Hepatocyte (in vitro differentiated cells): ENCODE measurements around the gene HERC3. TPM values are rescaled to one million over a fixed set of nuclear protein-coding genes. Genes with fewer than 3 reads are reported as not detected.

Experiments
- DNase-seq: peaks from one replicate; pipeline ENCODE4 v3.0.0-alpha.2; 2016; ENCODE audit warnings: low spot score
- H2AFZ ChIP-seq: fragments of 200-600 bp; sonication (generic); 2 replicates; pipeline ENCODE4 v1.6.0; 2016; ENCODE audit warnings: antibody characterized with exemption, mild to moderate bottlenecking
- H3K27ac ChIP-seq: fragments of 200-600 bp; sonication (generic); 2 replicates; pipeline ENCODE4 v1.5.1; 2016; ENCODE audit warnings: mild to moderate bottlenecking
- H3K27me3 ChIP-seq: fragments of 200-600 bp; sonication (generic); 2 replicates; pipeline ENCODE4 v1.6.1; 2016
- H3K36me3 ChIP-seq: fragments of 200-600 bp; sonication (generic); replicated peaks from 2 replicates; pipeline ENCODE4 v1.5.1; 2016; ENCODE audit warnings: low read depth; ENCODE audit not compliant: insufficient read depth
- H3K4me1 ChIP-seq: fragments of 200-600 bp; sonication (generic); 2 replicates; pipeline ENCODE4 v1.5.1; 2016; ENCODE audit warnings: mild to moderate bottlenecking, moderate library complexity; ENCODE audit not compliant: insufficient read depth
- H3K4me2 ChIP-seq: fragments of 200-600 bp; sonication (generic); 2 replicates; pipeline ENCODE4 v1.6.0; 2016
- H3K4me3 ChIP-seq: fragments of 200-600 bp; sonication (generic); 2 replicates; pipeline ENCODE4 v1.5.1; 2016; ENCODE audit warnings: mild to moderate bottlenecking
- H3K79me2 ChIP-seq: fragments of 200-600 bp; sonication (generic); 2 replicates; pipeline ENCODE4 v1.6.0; 2017; ENCODE audit warnings: mild to moderate bottlenecking
- H3K9me2 ChIP-seq: fragments of 200-600 bp; sonication (generic); replicated peaks from 2 replicates; pipeline ENCODE4 v1.6.0; 2017; ENCODE audit warnings: mild to moderate bottlenecking; ENCODE audit not compliant: insufficient read depth
- H3K9me3 ChIP-seq: fragments of 200-600 bp; sonication (generic); 2 replicates; pipeline ENCODE4 v1.5.1; 2016; ENCODE audit warnings: low read depth, mild to moderate bottlenecking
- H4K20me1 ChIP-seq: fragments of 200-600 bp; sonication (generic); 2 replicates; pipeline ENCODE4 v1.6.0; 2016; ENCODE audit warnings: mild to moderate bottlenecking; ENCODE audit not compliant: insufficient read depth, poor library complexity, severe bottlenecking
- EZH2 ChIP-seq: fragments of 200-600 bp; sonication (generic); IDR thresholded peaks from 2 replicates; pipeline ENCODE4 v1.6.1; 2016; ENCODE audit warnings: antibody characterized with exemption, mild to moderate bottlenecking, borderline replicate concordance
- EZH2phosphoT487 ChIP-seq: fragments of 200-600 bp; sonication (generic); IDR thresholded peaks from one replicate; pipeline ENCODE4 v1.6.1; 2018; ENCODE audit warnings: antibody characterized with exemption, mild to moderate bottlenecking, low read depth, moderate library complexity; ENCODE audit not compliant: unreplicated experiment, severe bottlenecking
- WGBS: methylation state at CpG from one replicate; pipeline ENCODE4 v1.1.6; 2016; ENCODE audit warnings: low lambda C conversion rate; ENCODE audit errors: missing lambda C conversion rate; 5-methylcytosine and 5-hydroxymethylcytosine counted together
- polyA plus RNA-seq: library from polyadenylated mRNA; unstranded; fragments of >200 nt; fragmentation: Nextera tagmentation; extraction: Ambion mirVana; gene quantifications from 2 replicates; pipeline ENCODE4 v1.2.1, GENCODE V29; 2016
- total RNA-seq: library from RNA; depleted of rRNA; stranded (reverse); fragments of >200 nt; gene quantifications from 2 replicates; pipeline ENCODE4 v1.2.3, GENCODE V29; 2014
- TF ChIP-seq, protein P1 (sequence below): fragments of 200-600 bp; sonication (generic); IDR thresholded peaks from 2 replicates; pipeline ENCODE4 v1.5.1; 2016; ENCODE audit warnings: antibody characterized with exemption, mild to moderate bottlenecking; ENCODE audit not compliant: poor library complexity

HERC3 gene
- total and polyA plus RNA-seq, 2 experiments from 2014 or later = 8.6 to 13.2 TPM

DNA sequence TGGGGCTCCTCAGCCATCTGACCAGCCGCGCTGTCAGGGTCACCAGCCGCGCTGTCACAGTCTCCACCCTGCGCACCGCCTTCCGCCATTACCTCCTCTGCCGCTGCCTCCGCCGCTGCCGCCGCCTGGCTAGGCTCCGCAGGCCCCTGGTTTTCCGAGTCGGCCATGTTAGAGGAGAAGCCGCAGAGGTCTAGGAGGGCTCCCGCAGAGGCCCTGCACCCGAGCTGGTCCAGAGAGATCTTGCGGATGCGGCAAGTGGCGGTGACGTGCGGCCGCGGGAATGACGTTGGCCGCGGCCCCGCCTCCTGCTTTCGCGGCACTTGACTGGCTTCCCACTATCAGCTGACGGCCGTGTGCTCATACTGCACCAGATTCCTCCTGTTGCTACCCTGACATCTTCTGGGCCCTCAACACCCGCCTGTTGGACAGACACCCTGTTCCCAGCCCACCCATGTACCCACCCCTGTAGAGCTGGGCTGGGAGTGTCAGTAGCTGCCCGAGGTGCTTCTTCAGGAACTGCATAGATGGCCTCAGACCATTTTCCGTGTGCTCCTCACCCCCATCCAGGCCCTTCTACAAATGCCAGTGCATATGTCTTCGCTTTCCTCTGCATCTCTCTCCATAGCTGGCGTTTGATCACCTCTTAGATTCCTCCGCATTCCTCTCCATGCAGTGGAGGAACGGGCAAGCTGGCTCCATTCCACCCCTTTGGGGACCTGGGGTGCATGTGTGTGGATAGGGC lies 105.5 kb downstream of the HERC3 start, which contains the start of gene NAP1L5:
NAP1L5 (minus strand) TSS at position 242 of the 742 bp plus-strand sequence; CDS start at position 167, 75 bp downstream.
- H3K27ac ChIP-seq = peak within 1 kb of the TSS; percentile 51
- 69% methylated on average over 37 of the region's 40 CpGs for WGBS
- TF ChIP-seq EZH2 (no peak), EZH2phosphoT487 (no peak)
- TF ChIP-seq, protein P1, sequence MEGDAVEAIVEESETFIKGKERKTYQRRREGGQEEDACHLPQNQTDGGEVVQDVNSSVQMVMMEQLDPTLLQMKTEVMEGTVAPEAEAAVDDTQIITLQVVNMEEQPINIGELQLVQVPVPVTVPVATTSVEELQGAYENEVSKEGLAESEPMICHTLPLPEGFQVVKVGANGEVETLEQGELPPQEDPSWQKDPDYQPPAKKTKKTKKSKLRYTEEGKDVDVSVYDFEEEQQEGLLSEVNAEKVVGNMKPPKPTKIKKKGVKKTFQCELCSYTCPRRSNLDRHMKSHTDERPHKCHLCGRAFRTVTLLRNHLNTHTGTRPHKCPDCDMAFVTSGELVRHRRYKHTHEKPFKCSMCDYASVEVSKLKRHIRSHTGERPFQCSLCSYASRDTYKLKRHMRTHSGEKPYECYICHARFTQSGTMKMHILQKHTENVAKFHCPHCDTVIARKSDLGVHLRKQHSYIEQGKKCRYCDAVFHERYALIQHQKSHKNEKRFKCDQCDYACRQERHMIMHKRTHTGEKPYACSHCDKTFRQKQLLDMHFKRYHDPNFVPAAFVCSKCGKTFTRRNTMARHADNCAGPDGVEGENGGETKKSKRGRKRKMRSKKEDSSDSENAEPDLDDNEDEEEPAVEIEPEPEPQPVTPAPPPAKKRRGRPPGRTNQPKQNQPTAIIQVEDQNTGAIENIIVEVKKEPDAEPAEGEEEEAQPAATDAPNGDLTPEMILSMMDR = no peak

DNA sequence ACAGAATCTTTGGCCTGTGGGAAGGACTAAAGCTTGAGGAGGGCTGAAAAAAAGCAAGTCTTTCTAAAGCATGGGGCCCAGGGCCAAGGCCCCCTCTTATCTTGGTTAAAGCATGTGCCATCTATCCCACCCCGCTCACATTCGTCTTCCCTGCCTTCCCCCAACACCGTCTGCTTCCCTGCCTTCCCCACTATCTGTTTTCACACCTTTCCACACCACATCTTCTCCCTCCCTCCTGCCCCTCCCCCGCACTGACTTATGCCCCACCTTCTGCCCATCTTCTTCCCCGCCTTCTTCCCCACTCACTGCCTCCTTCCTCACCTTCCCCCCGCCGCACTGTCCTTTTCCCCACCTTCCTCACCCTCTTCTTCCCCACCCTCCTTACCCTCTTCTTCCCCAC lies 106.2 kb downstream of the HERC3 start:
- 90% methylated on average over 3 of the region's 7 CpGs for WGBS
- no peak overlapping the region for H2AFZ ChIP-seq
- no peaks in the 10 kb centered on the region for H3K36me3 ChIP-seq
- TF ChIP-seq EZH2 (no peak), EZH2phosphoT487 (no peak)
- TF ChIP-seq, protein P1 = no peak
- DNase-seq = no peak
- no peaks in the 10 kb centered on the region for H3K4me1 ChIP-seq
- no peak overlapping the region for H3K27ac ChIP-seq
- no peak overlapping the region for H3K4me2 ChIP-seq
- H3K27me3 ChIP-seq = no peaks in the 10 kb centered on the region
- H4K20me1 ChIP-seq = no peaks in the 10 kb centered on the region
- H3K9me2 ChIP-seq = no peaks in the 10 kb centered on the region
- H3K9me3 ChIP-seq = no peaks in the 10 kb centered on the region
- H3K79me2 ChIP-seq = no peaks in the 10 kb centered on the region
- H3K4me3 ChIP-seq = no peak overlapping the region

More for the DNA sequence above, 105.5 kb downstream of the HERC3 start, which contains the start of gene NAP1L5:
- Histone ChIP-seq H2AFZ (peak within 1 kb of the TSS; percentile 71), H3K4me3 (peak within 1 kb of the TSS; percentile 40), H3K4me1 (no peaks in the 10 kb centered on the region), H4K20me1 (no peaks in the 10 kb centered on the region), H3K4me2 (peak within 1 kb of the TSS; percentile 80), H3K9me3 (no peaks in the 10 kb centered on the region), H3K9me2 (no peaks in the 10 kb centered on the region), H3K79me2 (no peaks in the 10 kb centered on the region), H3K36me3 (no peaks in the 10 kb centered on the region), H3K27me3 (no peaks in the 10 kb centered on the region)
- DNase-seq = peak; percentile 63

DNA sequence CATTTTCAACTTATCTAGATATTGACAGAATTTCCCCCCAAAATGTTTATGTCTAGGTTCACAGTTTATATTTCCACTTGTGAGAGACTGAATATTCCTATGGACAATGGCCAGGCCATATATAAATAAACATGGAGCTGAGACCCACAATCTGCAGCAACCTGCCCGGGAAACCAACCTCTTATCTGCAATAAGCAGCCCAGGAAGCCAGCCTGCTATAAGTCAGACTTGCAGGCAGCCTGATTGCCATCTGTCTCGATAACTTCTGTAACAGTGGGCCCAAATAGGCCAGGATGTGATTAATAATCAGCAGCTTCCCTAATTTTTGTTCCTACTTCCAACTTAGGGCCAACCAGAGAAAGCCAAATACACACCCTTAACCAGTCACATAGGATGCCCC lies 110.5 kb downstream of the HERC3 start:
- no peak overlapping the region for H3K4me2 ChIP-seq
- WGBS = 82% methylated on average over 2 of the region's 2 CpGs
- H2AFZ ChIP-seq = no peak overlapping the region
- H4K20me1 ChIP-seq = no peaks in the 10 kb centered on the region
- no peak overlapping the region for H3K27ac ChIP-seq
- no peaks in the 10 kb centered on the region for H3K36me3 ChIP-seq
- TF ChIP-seq, protein P1 = no peak
- TF ChIP-seq EZH2 (no peak), EZH2phosphoT487 (no peak)
- DNase-seq = no peak
- no peaks in the 10 kb centered on the region for H3K9me2 ChIP-seq
- H3K4me1 ChIP-seq = no peaks in the 10 kb centered on the region
- H3K79me2 ChIP-seq = no peaks in the 10 kb centered on the region
- H3K4me3 ChIP-seq = no peak overlapping the region
- H3K9me3 ChIP-seq = no peaks in the 10 kb centered on the region
- no peaks in the 10 kb centered on the region for H3K27me3 ChIP-seq
